Panc1 (cell line): ENCODE results near the gene AMN1. TPM values are rescaled to one million over a fixed set of nuclear protein-coding genes. Genes with fewer than 3 reads are reported as not detected.
A peak's percentile ranks its signal among the peaks of the same experiment; 100 is the strongest.

Source experiments
- ATAC-seq: fragments of 200-7000 bp; cut with Tn5 transposase; 2 replicates; pipeline ENCODE4 v1.9.1; 2020; ENCODE audit warnings: mild to moderate bottlenecking, moderate library complexity
- BruUV-seq: library from RNA; stranded (reverse); fragments of 400-500 nt; replicated peaks from 2 replicates; lab custom pipeline; 2021; lab: Mats Ljungman, UMichigan
- CTCF ChIA-PET: fragments of 300-600 bp; sonication (Branson Sonifier 250); formaldehyde crosslinking; loops from one replicate; lab custom pipeline; 2022; ENCODE audit warnings: antibody characterized with exemption; lab: Charles Lee
- POLR2A ChIA-PET: fragments of 300-600 bp; sonication (Branson Sonifier 250); formaldehyde crosslinking; loops from one replicate; lab custom pipeline; 2022; ENCODE audit warnings: antibody characterized with exemption; lab: Charles Lee
- DNase-seq: peaks from one replicate; pipeline ENCODE4 v3.0.0-alpha.2; 2010; ENCODE audit warnings: low read depth, low spot score
- H3K27ac ChIP-seq: 2 replicates; pipeline ENCODE4 v1.5.1; 2011; ENCODE audit warnings: mild to moderate bottlenecking, low read length, inconsistent platforms
- H3K27me3 ChIP-seq: fragments of 200-500 bp; sonication (Bioruptor generic); 2 replicates; pipeline ENCODE4 v1.6.0; 2014; ENCODE audit warnings: low read length, inconsistent platforms; ENCODE audit not compliant: control insufficient read depth, insufficient read depth
- H3K36me3 ChIP-seq: fragments of 200-500 bp; sonication (Bioruptor generic); 2 replicates; pipeline ENCODE4 v1.5.1; 2014; ENCODE audit warnings: inconsistent platforms, mild to moderate bottlenecking, low read length, moderate library complexity; ENCODE audit not compliant: control insufficient read depth, insufficient read depth
- H3K4me1 ChIP-seq: 2 replicates; pipeline ENCODE4 v1.5.1; 2011; ENCODE audit warnings: inconsistent platforms, mild to moderate bottlenecking, low read length, moderate library complexity; ENCODE audit not compliant: control insufficient read depth, insufficient read depth
- H3K4me3 ChIP-seq, 2 experiments: 2 replicates each; pipeline ENCODE4 v1.5.1; 2011 to 2012; ENCODE audit warnings: low read depth in 2 of 2, low read length in 2 of 2, mild to moderate bottlenecking in 2 of 2, inconsistent platforms in 1 of 2, moderate library complexity in 1 of 2
- H3K9me3 ChIP-seq: fragments of 200-500 bp; sonication (Bioruptor generic); 2 replicates; pipeline ENCODE4 v1.5.1; 2014; ENCODE audit warnings: low read depth, mild to moderate bottlenecking, inconsistent platforms, low read length, moderate library complexity; ENCODE audit not compliant: control insufficient read depth, insufficient read depth
- CTCF ChIP-seq: fragments of 450-650 bp; IDR thresholded peaks from 2 replicates; pipeline ENCODE4 v1.5.1; 2017; ENCODE audit warnings: mild to moderate bottlenecking
- POLR2AphosphoS5 ChIP-seq: IDR thresholded peaks from 2 replicates; pipeline ENCODE4 v1.6.1; 2012; ENCODE audit warnings: mild to moderate bottlenecking, low read depth, low read length, moderate library complexity
- REST ChIP-seq, 2 experiments: IDR thresholded peaks; 2 replicates each; pipeline ENCODE4 v1.6.1; 2011 to 2012; ENCODE audit warnings: low read depth in 2 of 2, control low read depth in 1 of 2, low read length in 1 of 2, mild to moderate bottlenecking in 1 of 2, moderate library complexity in 1 of 2; ENCODE audit not compliant: insufficient read depth in 1 of 2
- SIN3A ChIP-seq: IDR thresholded peaks from 2 replicates; pipeline ENCODE4 v1.6.1; 2012; ENCODE audit warnings: low read depth, mild to moderate bottlenecking, low read length, moderate library complexity, borderline replicate concordance; ENCODE audit not compliant: insufficient read depth
- TCF7L2 ChIP-seq: IDR thresholded peaks from 2 replicates; pipeline ENCODE4 v1.6.1; 2011; ENCODE audit warnings: mild to moderate bottlenecking, low read depth, low read length, inconsistent platforms
- in situ Hi-C: cut with HindIII; loops from 2 replicates; pipeline ENCODE4 v1.10.0; 2016; ENCODE audit warnings: low sequenced_read_pairs, low pct_unique_long_range_greater_than_20kb
- intact Hi-C: fragments of 100-400 bp; cut with micrococcal nuclease; formaldehyde crosslinking; loops from one replicate; pipeline ENCODE4 v1.10.0; 2022; ENCODE audit not compliant: unreplicated experiment
- total RNA-seq: library from RNA; stranded (reverse); gene quantifications from one replicate; pipeline ENCODE4 v1.2.1, GENCODE V29; 2021; ENCODE audit not compliant: unreplicated experiment

AMN1 gene
- total RNA-seq, 1 experiment from 2014 or later, result 16.4 TPM

GRCh38 chr12:31772186-31772585, 43.4 kb upstream of the AMN1 start:
- Histone ChIP-seq H3K27ac (no peak overlapping the region), H3K9me3 (no peaks in the 10 kb centered on the region), H3K27me3 (no peaks in the 10 kb centered on the region), H3K4me1 (no peaks in the 10 kb centered on the region), H3K4me3 (no peak overlapping the region), H3K36me3 (no peaks in the 10 kb centered on the region)
- ChIA-PET POLR2A (interaction anchor here (0.6 kb wide), 1 partner anchor 23 kb away, joined by 3 read pairs; no protein-coding TSS in a partner anchor), CTCF (interaction anchor here (0.6 to 0.8 kb wide), 2 partner anchors 70 to 102 kb away, joined by 3 to 4 read pairs; no protein-coding TSS in a partner anchor)
- no TSS peak for BruUV-seq
- intact Hi-C loops, result no loop called here
- in situ Hi-C loops, result no loop called here
- DNase-seq (no peak), ATAC-seq (no peak)
- TF ChIP-seq POLR2AphosphoS5, result no peak
- TF ChIP-seq TCF7L2, result no peak
- no peak for TF ChIP-seq CTCF

DNA sequence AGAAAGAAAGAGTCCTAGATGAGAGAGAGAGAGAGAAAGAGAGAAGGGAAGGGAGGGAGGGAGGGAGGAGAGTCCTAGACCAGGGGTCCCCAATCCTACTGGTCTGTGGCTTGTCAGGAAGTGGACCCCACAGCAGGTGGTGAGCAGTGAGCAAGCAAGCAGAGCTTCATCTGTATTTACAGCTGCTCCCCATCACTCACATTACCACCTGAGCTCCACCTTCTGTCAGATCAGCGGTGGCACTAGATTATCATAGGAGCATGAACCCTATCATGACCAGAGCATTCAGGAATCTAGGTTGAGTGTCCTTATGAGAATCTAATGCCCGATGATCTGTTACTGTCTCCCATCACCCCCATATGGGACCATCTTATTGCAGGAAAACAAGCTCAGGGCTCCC, 39.2 kb upstream of the AMN1 start:
- ATAC-seq, result peak; percentile 38; the same call in 1 of the 2 replicates
- H3K36me3 ChIP-seq, result no peaks in the 10 kb centered on the region
- intact Hi-C loops, result no loop called here
- H3K4me3 ChIP-seq, result no peak overlapping the region
- ChIA-PET CTCF (interaction anchor here (0.6 kb wide), 1 partner anchor 115 kb away, joined by 7 read pairs; no protein-coding TSS in a partner anchor), POLR2A (no interaction called here)
- in situ Hi-C loops, result no loop called here
- no peaks in the 10 kb centered on the region for H3K9me3 ChIP-seq
- TF ChIP-seq CTCF (no peak), SIN3A (no peak), TCF7L2 (no peak), POLR2AphosphoS5 (no peak), REST (IDR thresholded peaks at IDR 0.05; ENCODE audit: insufficient read depth in 1 of 2, low read depth in 2 of 2, low read length in 1 of 2) (no peak)
- no peaks in the 10 kb centered on the region for H3K27me3 ChIP-seq
- no TSS peak for BruUV-seq
- H3K4me1 ChIP-seq, result no peaks in the 10 kb centered on the region
- H3K27ac ChIP-seq, result no peak overlapping the region
- DNase-seq, result no peak
